Sciatic nerve (tissue), 2 donors: ENCODE measurements around the gene CFAP45. TPM values are rescaled to one million over a fixed set of nuclear protein-coding genes. Genes with fewer than 3 reads are reported as not detected.

ENCODE experiments used
- ATAC-seq: fragments of 200-7000 bp; cut with Tn5 transposase; one replicate; pipeline ENCODE4 v1.9.1; 2020; ENCODE audit warnings: mild to moderate bottlenecking, moderate library complexity
- DNase-seq: peaks from one replicate; pipeline ENCODE4 v3.0.0-alpha.2; 2020; ENCODE audit warnings: low spot score
- intact Hi-C: fragments of 100-400 bp; cut with DNase I; formaldehyde crosslinking; loops from one replicate; pipeline ENCODE4 v1.14.2; 2022
- total RNA-seq: library from RNA; stranded (reverse); fragmentation: NEBNext Ultra II Directional; extraction: Animal tissue kit (Norgen Biotek cat#: 25700); gene quantifications from one replicate; pipeline ENCODE4 v1.2.1, GENCODE V29; 2021
- donor health status: DM: no; HTN: no; CAD: no.
- donor health status: DM: no; HTN: no; CAD: no.

Gene CFAP45
- total RNA-seq, 1 donor from 2014 or later, result 1.6 TPM

DNA sequence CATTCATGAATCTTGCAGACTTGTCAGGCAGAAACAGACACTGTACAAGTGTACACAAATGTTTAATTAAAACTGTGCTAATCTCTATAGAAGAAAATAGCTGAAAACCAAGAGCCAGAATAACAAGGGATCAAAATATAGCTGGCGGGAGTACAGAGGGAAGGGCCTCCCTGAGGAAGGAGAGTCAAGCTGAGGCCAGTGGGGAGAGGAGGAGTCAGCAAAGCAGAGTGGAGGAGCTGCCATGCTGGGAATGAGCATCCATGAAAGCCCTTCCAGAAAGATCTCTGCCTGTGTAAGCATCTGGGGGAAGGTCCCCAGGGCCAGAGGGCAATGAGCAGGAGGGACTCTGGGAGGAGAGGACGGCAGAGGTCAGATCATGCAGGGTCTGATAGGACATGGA, 58.2 kb downstream of the CFAP45 start:
- intact Hi-C loops, result no loop called here
- no peak for ATAC-seq
- DNase-seq, result no peak

- DNase-seq (no peak), ATAC-seq (no peak)
- intact Hi-C loops, result no loop called here
Measured at GRCh38 chr1:159839116-159839849, 60.7 kb downstream of the CFAP45 start.

DNA sequence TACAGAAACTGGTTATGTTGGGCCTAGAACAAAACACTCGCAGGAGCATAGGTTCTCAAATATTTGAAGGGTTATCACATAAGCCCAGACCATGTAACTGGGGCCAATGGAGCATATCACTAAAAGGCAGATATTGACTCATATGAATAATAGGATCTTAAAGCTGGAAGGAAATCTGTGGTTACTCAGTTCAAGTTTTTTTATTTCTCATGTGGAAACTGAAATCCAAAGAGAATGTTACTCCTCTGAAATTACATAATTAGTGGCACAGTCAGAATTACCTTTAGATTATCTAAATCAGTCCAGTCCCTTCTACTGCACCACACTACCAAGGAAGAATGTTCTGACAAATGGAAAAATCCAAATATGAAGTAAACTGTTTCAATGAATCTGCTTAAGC, 61.2 kb downstream of the CFAP45 start:
- ATAC-seq, result no peak
- no peak for DNase-seq
- intact Hi-C loops, result no loop called here

DNA sequence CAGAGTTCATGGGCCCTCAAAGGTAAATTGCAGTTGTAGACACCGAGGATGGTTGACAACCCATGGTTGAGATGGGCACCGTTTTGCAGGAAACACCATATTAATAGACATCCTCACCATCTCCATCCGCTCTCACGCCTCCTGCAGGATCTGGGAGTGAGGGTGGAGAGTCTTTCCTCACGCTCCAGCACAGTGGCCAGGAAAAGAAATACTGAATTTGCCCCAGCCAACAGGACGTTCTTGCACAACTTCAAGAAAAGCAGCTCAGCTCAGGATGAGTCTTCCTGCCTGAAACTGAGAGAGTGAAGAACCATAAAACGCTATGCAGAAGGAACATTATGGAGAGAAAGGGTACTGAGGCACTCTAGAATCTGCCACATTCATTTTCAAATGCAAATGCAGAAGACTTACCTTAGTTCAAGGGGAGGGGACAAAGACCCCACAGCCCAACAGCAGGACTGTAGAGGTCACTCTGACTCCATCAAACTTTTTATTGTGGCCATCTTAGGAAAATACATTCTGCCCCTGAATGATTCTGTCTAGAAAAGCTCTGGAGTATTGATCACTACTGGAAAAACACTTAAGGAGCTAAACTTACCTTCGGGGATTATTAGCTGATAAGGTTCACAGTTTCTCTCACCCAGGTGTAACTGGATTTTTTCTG, 64.0 kb downstream of the CFAP45 start:
- no peak for DNase-seq
- peak; percentile 70 for ATAC-seq
- intact Hi-C loops, result no loop called here

DNA sequence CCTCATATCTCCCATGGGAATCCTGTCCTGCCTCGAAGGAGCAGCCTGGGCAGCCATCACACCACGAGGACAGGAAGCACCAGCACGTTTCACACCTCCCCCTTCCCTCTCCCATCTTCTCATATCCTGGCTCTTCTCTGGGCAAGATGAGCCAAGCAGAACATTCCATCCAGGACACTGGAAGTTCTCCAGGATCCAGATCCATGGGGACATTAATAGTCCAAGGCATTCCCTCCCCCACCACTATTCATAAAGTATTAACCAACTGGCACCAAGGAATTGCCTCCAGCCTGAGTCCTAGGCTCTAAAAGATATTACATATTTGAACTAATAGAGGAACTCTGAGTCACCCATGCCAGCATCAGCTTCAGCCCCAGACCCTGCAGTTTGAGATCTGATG, 64.6 kb downstream of the CFAP45 start:
- ATAC-seq, result peak; percentile 25
- intact Hi-C loops, result no loop called here
- DNase-seq, result no peak

- no peak for ATAC-seq
- no peak for DNase-seq
- intact Hi-C loops, result no loop called here
Measured at GRCh38 chr1:159832309-159832708, 67.7 kb downstream of the CFAP45 start.

GRCh38 chr1:159831412-159832141, 68.4 kb downstream of the CFAP45 start:
- DNase-seq (no peak), ATAC-seq (no peak)
- intact Hi-C loops, result no loop called here

- intact Hi-C loops, result no loop called here
- DNase-seq, result no peak
- no peak for ATAC-seq
Measured at GRCh38 chr1:159830722-159831121, 69.2 kb downstream of the CFAP45 start.

GRCh38 chr1:159829822-159830465, 70.0 kb downstream of the CFAP45 start:
- no peak for DNase-seq
- intact Hi-C loops, result no loop called here
- ATAC-seq, result no peak

- ATAC-seq (peak; percentile 82), DNase-seq (peak; percentile 74)
- intact Hi-C loops, result no loop called here
Measured at GRCh38 chr1:159829273-159829634, 70.7 kb downstream of the CFAP45 start.

DNA sequence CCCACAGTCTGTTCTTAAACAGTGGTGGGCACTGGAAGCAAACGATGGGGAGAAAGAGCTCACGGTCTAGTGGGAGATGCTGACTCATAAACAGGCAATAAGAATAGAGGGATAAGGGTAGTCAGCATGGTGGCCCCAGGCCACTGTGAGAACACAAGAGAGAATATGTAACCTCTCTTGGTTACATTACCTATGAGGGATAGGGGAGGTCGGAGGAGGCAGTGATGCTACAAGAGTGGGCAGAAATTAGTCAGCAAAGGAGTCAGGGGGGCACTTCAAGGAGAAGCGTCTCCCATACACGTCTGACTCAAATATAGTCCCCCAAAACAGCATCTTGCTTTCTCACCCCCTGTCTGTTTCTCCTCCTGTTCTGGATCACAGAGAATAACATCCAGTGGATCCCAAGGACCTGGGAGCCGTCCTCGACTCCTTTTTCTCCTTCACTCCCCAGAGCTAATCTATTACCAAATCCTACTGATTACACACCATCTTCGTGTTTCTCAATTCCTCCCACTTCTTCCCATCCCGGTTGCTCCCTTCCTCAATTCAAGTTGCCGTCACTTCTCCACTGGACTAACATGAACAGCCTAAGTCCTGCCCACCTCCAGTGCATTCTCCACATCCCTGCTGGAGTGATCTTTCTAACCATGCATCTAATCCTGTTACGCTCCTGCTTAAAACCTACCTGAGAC, 71.2 kb downstream of the CFAP45 start:
- no peak for ATAC-seq
- no peak for DNase-seq
- intact Hi-C loops, result no loop called here

GRCh38 chr1:159828176-159828575, 71.8 kb downstream of the CFAP45 start:
- intact Hi-C loops, result no loop called here
- ATAC-seq, result no peak

GRCh38 chr1:159827549-159827948, 72.4 kb downstream of the CFAP45 start:
- no peak for ATAC-seq
- intact Hi-C loops, result no loop called here
- no peak for DNase-seq

More at GRCh38 chr1:159828176-159828575, 71.8 kb downstream of the CFAP45 start:
- DNase-seq, result no peak

- ATAC-seq (no peak), DNase-seq (no peak)
- intact Hi-C loops, result no loop called here
Measured at GRCh38 chr1:159827102-159827490, 72.9 kb downstream of the CFAP45 start.

DNA sequence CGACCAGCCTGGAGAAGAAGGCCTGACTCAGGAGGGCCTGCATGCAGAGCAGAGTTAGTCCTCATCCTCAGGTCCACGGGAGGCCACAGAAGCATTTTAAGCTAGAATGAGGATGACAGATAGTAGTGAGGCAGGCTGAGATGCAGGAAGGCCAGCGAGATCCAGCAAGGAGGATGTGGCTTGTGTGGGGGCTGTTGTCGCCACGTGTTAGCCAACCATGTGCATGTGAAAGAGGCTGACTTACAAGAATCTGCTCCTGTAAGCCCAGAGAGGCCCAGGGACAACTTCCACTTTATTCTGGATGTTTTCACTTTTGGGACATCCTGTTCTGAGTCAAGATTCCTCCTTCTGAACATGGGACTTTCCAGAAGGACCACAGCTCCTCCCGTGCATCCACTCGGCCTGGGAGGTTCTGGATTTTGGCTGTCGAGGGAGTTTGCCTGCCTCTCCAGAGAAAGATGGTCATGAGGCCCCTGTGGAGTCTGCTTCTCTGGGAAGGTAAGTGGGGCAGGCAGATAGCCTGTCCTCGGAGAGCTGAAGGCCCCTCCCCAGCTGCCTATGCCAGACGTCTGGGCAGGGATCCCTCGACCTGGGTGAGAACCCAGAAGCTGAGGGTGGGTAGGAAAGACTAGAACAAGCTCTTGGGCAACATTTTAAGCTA, 73.4 kb downstream of the CFAP45 start, which contains the start of gene SLAMF8:
Gene SLAMF8 (plus strand): TSS at position 433 of the 661 bp plus-strand sequence. CDS start 26 bp downstream, at position 459.
- intact Hi-C loops, result no loop called here
- DNase-seq, result no peak
- ATAC-seq, result peak; percentile 67

GRCh38 chr1:159825564-159825963, 74.4 kb downstream of the CFAP45 start:
- intact Hi-C loops, result no loop called here
- ATAC-seq (no peak), DNase-seq (no peak)

- intact Hi-C loops, result no loop called here
- no peak for ATAC-seq
Measured at GRCh38 chr1:159823406-159823805, 76.6 kb downstream of the CFAP45 start.

More at GRCh38 chr1:159823406-159823805, 76.6 kb downstream of the CFAP45 start:
- no peak for DNase-seq
